K562 (cell line): ENCODE results near the gene PTCRA. TPM values are rescaled to one million over a fixed set of nuclear protein-coding genes. Genes with fewer than 3 reads are reported as not detected.

Experiments used
- ATF1 ChIP-seq, 2 experiments: fragments of 450-650 bp in 1 of 2; IDR thresholded peaks; 2 replicates each; pipeline ENCODE4 v1.6.1; 2016; ENCODE audit warnings: missing compliant biosample characterization in 1 of 2, missing genetic modification characterization in 1 of 2
- BRF2 ChIP-seq: IDR thresholded peaks from 3 replicates; pipeline ENCODE4 v1.6.1; 2011; ENCODE audit warnings: borderline replicate concordance, mild to moderate bottlenecking; ENCODE audit not compliant: insufficient read length, insufficient read depth
- CBX3 ChIP-seq, 2 experiments: IDR thresholded peaks; 1 replicate in 1 of 2; 2 replicates in 1 of 2; pipeline ENCODE4 v1.6.1; 2012; ENCODE audit warnings: inconsistent platforms in 2 of 2, low read length in 2 of 2, borderline replicate concordance in 1 of 2, control low read depth in 1 of 2
- CTBP1 ChIP-seq: fragments of 450-650 bp; IDR thresholded peaks from 2 replicates; pipeline ENCODE4 v1.6.1; 2016; ENCODE audit warnings: borderline replicate concordance
- E2F6 ChIP-seq, 2 experiments: IDR thresholded peaks; 2 replicates each; pipeline ENCODE4 v1.6.1; 2011; ENCODE audit warnings: borderline replicate concordance in 1 of 2, control low read depth in 1 of 2, low read depth in 1 of 2, low read length in 1 of 2, mild to moderate bottlenecking in 1 of 2, mixed read lengths in 1 of 2, moderate library complexity in 1 of 2; ENCODE audit not compliant: insufficient read depth in 1 of 2, insufficient read length in 1 of 2, poor library complexity in 1 of 2, severe bottlenecking in 1 of 2; ENCODE audit errors: extremely low read depth in 1 of 2
- HDAC1 ChIP-seq, 2 experiments: fragments of 450-650 bp; IDR thresholded peaks; 2 replicates each; pipeline ENCODE4 v1.6.1; 2016 to 2017; ENCODE audit warnings: inconsistent platforms in 1 of 2, mild to moderate bottlenecking in 1 of 2, moderate library complexity in 1 of 2
- HOXB6 ChIP-seq: fragments of 250-450 bp; sonication (Bioruptor Pico); IDR thresholded peaks from 2 replicates; pipeline ENCODE4 v1.5.1; 2022; ENCODE audit warnings: mild to moderate bottlenecking, borderline replicate concordance
- NELFE ChIP-seq: IDR thresholded peaks from 2 replicates; pipeline ENCODE4 v1.6.1; 2011; ENCODE audit warnings: mild to moderate bottlenecking; ENCODE audit not compliant: insufficient read depth, insufficient read length
- REST ChIP-seq, 2 experiments: fragments of 450-650 bp; formaldehyde crosslinking in 1 of 2; IDR thresholded peaks; 2 replicates each; pipeline versions ENCODE4 v1.4.0 to v1.6.1; 2014 to 2020; ENCODE audit warnings: mild to moderate bottlenecking in 2 of 2, borderline replicate concordance in 1 of 2, low read depth in 1 of 2
- TCFL5 ChIP-seq: fragments of 250-450 bp; sonication (Bioruptor Pico); conservative IDR thresholded peaks from 2 replicates; pipeline ENCODE4 v1.6.1; 2021; ENCODE audit warnings: mild to moderate bottlenecking, moderate library complexity, matching md5 sums
- ZBTB1 ChIP-seq: sonication (generic); formaldehyde crosslinking; IDR thresholded peaks from 2 replicates; pipeline ENCODE4 v1.8.1; 2023; ENCODE audit warnings: missing genetic modification reagents, low read depth, mild to moderate bottlenecking, borderline replicate concordance
- ZFP91 ChIP-seq: sonication (generic); formaldehyde crosslinking; IDR thresholded peaks from 2 replicates; pipeline ENCODE4 v1.8.0; 2022; ENCODE audit warnings: mild to moderate bottlenecking, missing genetic modification reagents
- ZKSCAN8 ChIP-seq: fragments of 200-800 bp; sonication (Bioruptor generic); IDR thresholded peaks from 2 replicates; pipeline ENCODE4 v1.6.1; 2016; ENCODE audit warnings: missing genetic modification characterization, missing compliant biosample characterization
- polyA plus RNA-seq, 8 experiments: library from polyadenylated mRNA; depleted of rRNA in 4 of 8; stranded (reverse) in 5 of 8; unstranded in 3 of 8; fragments of >200 nt; fragmentation: Nextera tagmentation in 2 of 8; fragmentation: Illumina TruSeq in 1 of 8; extraction: Ambion mirVana in 2 of 8; extraction: Trizol in 1 of 8; gene quantifications; 2 replicates each; pipeline versions ENCODE4 v1.2.1 to v1.2.3, GENCODE V29; 2011 to 2014; ENCODE audit warnings: inconsistent platforms in 1 of 8, missing spikeins in 1 of 8
- total RNA-seq, 7 experiments: library from RNA; depleted of rRNA in 6 of 7; stranded (reverse); fragments of >200 nt in 6 of 7; fragmentation: Illumina TruSeq in 2 of 7; extraction: Trizol in 2 of 7; gene quantifications; 2 replicates each; pipeline versions ENCODE4 v1.2.1 to v1.2.3, GENCODE V29; 2011 to 2021; ENCODE audit warnings: low replicate concordance in 1 of 7

PTCRA gene
- total and polyA plus RNA-seq, 9 of the 15 experiments (the other 6 are each of a cell fraction or from before 2014, with no cell fraction given): 0.21 TPM; not detected in 8

GRCh38 chr6:42921801-42922200 is 5.9 kb downstream of the PTCRA start (continued):
- TF ChIP-seq REST (IDR thresholded peaks at IDR 0.05; ENCODE audit: borderline replicate concordance) (no peak), REST (CRISPR knock-in tag; IDR thresholded peaks at IDR 0.05; ENCODE audit: low read depth) (no peak), CTBP1 (no peak), BRF2 (no peak), CBX3 (IDR thresholded peaks at IDR 0.05; ENCODE audit: borderline replicate concordance in 1 of 2, low read length in 2 of 2) (no peak), TCFL5 (CRISPR knock-in tag) (no peak), HDAC1 (IDR thresholded peaks at IDR 0.05) (no peak), ZFP91 (no peak), ZBTB1 (CRISPR knock-in tag) (no peak), ZKSCAN8 (CRISPR knock-in tag) (no peak), HOXB6 (no peak), ATF1 (CRISPR knock-in tag; IDR thresholded peaks at IDR 0.05) (no peak), ATF1 (tag; IDR thresholded peaks at IDR 0.05) (no peak), E2F6 (IDR thresholded peaks at IDR 0.05; ENCODE audit: borderline replicate concordance in 1 of 2, extremely low read depth in 1 of 2, insufficient read depth in 1 of 2, insufficient read length in 1 of 2, low read depth in 1 of 2, low read length in 1 of 2, poor library complexity in 1 of 2, severe bottlenecking in 1 of 2) (no peak), NELFE (no peak)
- TF ChIP-seq, all 486 proteins: peak for 0
